SK-N-SH (cell line): Measurements from ENCODE around the gene NR5A1. TPM values are rescaled to one million over a fixed set of nuclear protein-coding genes. Genes with fewer than 3 reads are reported as not detected.

Source experiments
- CTCF ChIA-PET: fragments of 300-600, 350-600 bp; formaldehyde crosslinking; extraction: SDS; loops from one replicate; lab custom pipeline; 2021; lab: Yijun Ruan, JAX
- POLR2A ChIA-PET: fragments of 350-600 bp; sonication (Branson Sonifier 250); formaldehyde crosslinking; extraction: SDS; loops from one replicate; lab custom pipeline; 2020; ENCODE audit warnings: antibody characterized with exemption, inconsistent platforms; lab: Yijun Ruan, JAX
- DNase-seq: peaks from one replicate; pipeline ENCODE4 v3.0.0; 2012
- H2AFZ ChIP-seq: fragments of 200-600 bp; sonication (generic); 2 replicates; pipeline ENCODE4 v1.8.1; 2016; ENCODE audit warnings: antibody characterized with exemption, mild to moderate bottlenecking, low read depth
- H3F3A ChIP-seq: fragments of 200-600 bp; sonication (generic); replicated peaks from 2 replicates; pipeline ENCODE3; 2016; ENCODE audit warnings: antibody characterized with exemption, mild to moderate bottlenecking; ENCODE audit not compliant: insufficient read depth
- H3K27ac ChIP-seq, 2 experiments: fragments of 200-500 bp in 1 of 2; fragments of 200-600 bp in 1 of 2; sonication (Bioruptor generic) in 1 of 2; sonication (generic), shearing (Covaris generic) in 1 of 2; 2 replicates each; pipeline versions ENCODE4 v1.5.1 to v1.6.1; 2014 to 2016; ENCODE audit warnings: low read depth in 2 of 2, inconsistent platforms in 1 of 2, low read length in 1 of 2, mild to moderate bottlenecking in 1 of 2, mixed read lengths in 1 of 2
- H3K27me3 ChIP-seq: fragments of 200-600 bp; sonication (generic), shearing (Covaris generic); 2 replicates; pipeline ENCODE4 v1.6.1; 2016; ENCODE audit warnings: mixed run types; ENCODE audit not compliant: insufficient read depth
- H3K36me3 ChIP-seq, 2 experiments: fragments of 200-500 bp in 1 of 2; fragments of 200-600 bp in 1 of 2; sonication (Bioruptor generic) in 1 of 2; sonication (generic) in 1 of 2; replicated peaks in 1 of 2; 2 replicates each; pipeline versions ENCODE3 to v1.5.1; 2014 to 2016; ENCODE audit warnings: low read length in 1 of 2, mild to moderate bottlenecking in 1 of 2; ENCODE audit not compliant: insufficient read depth in 2 of 2, control insufficient read depth in 1 of 2
- H3K4me1 ChIP-seq, 2 experiments: fragments of 200-500 bp in 1 of 2; fragments of 200-600 bp in 1 of 2; sonication (Bioruptor generic) in 1 of 2; sonication (generic), shearing (Covaris generic) in 1 of 2; 2 replicates each; pipeline versions ENCODE4 v1.5.1 to v1.6.1; 2014 to 2016; ENCODE audit warnings: low read depth in 1 of 2, low read length in 1 of 2, mixed run types in 1 of 2; ENCODE audit not compliant: insufficient read depth in 2 of 2, control insufficient read depth in 1 of 2
- H3K4me2 ChIP-seq: fragments of 200-600 bp; sonication (generic), shearing (Covaris generic); 2 replicates; pipeline ENCODE4 v1.6.1; 2017; ENCODE audit warnings: mixed run types
- H3K4me3 ChIP-seq, 2 experiments: fragments of 200-500 bp in 1 of 2; fragments of 200-600 bp in 1 of 2; sonication (Bioruptor generic) in 1 of 2; sonication (generic), shearing (Covaris generic) in 1 of 2; 2 replicates each; pipeline versions ENCODE4 v1.5.1 to v1.8.1; 2014 to 2016; ENCODE audit warnings: low read depth in 2 of 2, inconsistent platforms in 1 of 2, low read length in 1 of 2, mild to moderate bottlenecking in 1 of 2, mixed read lengths in 1 of 2, moderate library complexity in 1 of 2
- H3K79me2 ChIP-seq: fragments of 200-600 bp; sonication (generic); 2 replicates; pipeline ENCODE4 v1.8.1; 2017; ENCODE audit warnings: mild to moderate bottlenecking; ENCODE audit not compliant: insufficient read depth
- H3K9ac ChIP-seq: fragments of 200-600 bp; sonication (generic); 2 replicates; pipeline ENCODE4 v1.6.1; 2017; ENCODE audit warnings: mixed run types
- H3K9me2 ChIP-seq: fragments of 200-600 bp; sonication (generic); 2 replicates; pipeline ENCODE4 v1.6.1; 2017; ENCODE audit warnings: mixed run types
- H3K9me3 ChIP-seq: fragments of 200-600 bp; sonication (generic); 2 replicates; pipeline ENCODE4 v1.6.1; 2017; ENCODE audit warnings: mixed run types, mild to moderate bottlenecking, moderate library complexity
- H4K20me1 ChIP-seq: fragments of 200-600 bp; sonication (generic); 2 replicates; pipeline ENCODE4 v1.6.1; 2017; ENCODE audit warnings: mild to moderate bottlenecking, mixed run types; ENCODE audit not compliant: insufficient read depth
- CHD2 ChIP-seq: fragments of 150-350 bp; IDR thresholded peaks from 2 replicates; pipeline ENCODE4 v1.6.1; 2018; ENCODE audit warnings: low read length; ENCODE audit not compliant: partially characterized antibody
- EZH2phosphoT487 ChIP-seq: fragments of 200-600 bp; sonication (generic); IDR thresholded peaks from 2 replicates; pipeline ENCODE4 v1.6.1; 2017; ENCODE audit warnings: low read depth, mixed run types, mild to moderate bottlenecking, antibody characterized with exemption, moderate library complexity, borderline replicate concordance
- FOSL2 ChIP-seq: IDR thresholded peaks from 2 replicates; pipeline ENCODE4 v1.4.0; 2012; ENCODE audit warnings: low read depth, mild to moderate bottlenecking, moderate library complexity, borderline replicate concordance
- GATA2 ChIP-seq: sonication (generic); formaldehyde crosslinking; IDR thresholded peaks from 2 replicates; pipeline ENCODE4 v1.5.0; 2020; ENCODE audit warnings: mild to moderate bottlenecking, missing genetic modification reagents
- MEF2A ChIP-seq: IDR thresholded peaks from 2 replicates; pipeline ENCODE4 v1.4.0; 2012; ENCODE audit warnings: low read depth, borderline replicate concordance
- MXI1 ChIP-seq: IDR thresholded peaks from 2 replicates; pipeline ENCODE4 v1.6.1; 2012; ENCODE audit warnings: mild to moderate bottlenecking, low read depth, low read length, improper control_type of control experiment
- NFIC ChIP-seq: IDR thresholded peaks from 2 replicates; pipeline ENCODE4 v1.4.0; 2012; ENCODE audit warnings: borderline replicate concordance
- RCOR1 ChIP-seq: fragments of 150-350 bp; IDR thresholded peaks from 2 replicates; pipeline ENCODE4 v1.6.1; 2017; ENCODE audit warnings: antibody characterized with exemption, low read length
- REST ChIP-seq: IDR thresholded peaks from 2 replicates; pipeline ENCODE4 v1.6.1; 2012; ENCODE audit warnings: mild to moderate bottlenecking, low read depth, low read length, moderate library complexity
- RFX5 ChIP-seq: IDR thresholded peaks from 2 replicates; pipeline ENCODE4 v1.6.1; 2012; ENCODE audit warnings: mild to moderate bottlenecking, improper control_type of control experiment, low read length
- SMC3 ChIP-seq: IDR thresholded peaks from 2 replicates; pipeline ENCODE4 v1.6.1; 2012; ENCODE audit warnings: low read depth, low read length, improper control_type of control experiment
- TCF12 ChIP-seq: IDR thresholded peaks from 2 replicates; pipeline ENCODE4 v1.4.0; 2012
- TEAD4 ChIP-seq: IDR thresholded peaks from 2 replicates; pipeline ENCODE4 v1.4.0; 2012; ENCODE audit warnings: mild to moderate bottlenecking, borderline replicate concordance; ENCODE audit not compliant: insufficient read depth
- YY1 ChIP-seq: IDR thresholded peaks from 2 replicates; pipeline ENCODE4 v1.4.0; 2012; ENCODE audit warnings: low read depth, mild to moderate bottlenecking
- WGBS: methylation state at CpG from one replicate; pipeline ENCODE4 v1.1.6; 2017; ENCODE audit warnings: low lambda C conversion rate; 5-methylcytosine and 5-hydroxymethylcytosine counted together
- polyA plus RNA-seq, 3 experiments: library from polyadenylated mRNA; depleted of rRNA; stranded (reverse); fragments of >200 nt; gene quantifications; 2 replicates each; pipeline ENCODE4 v1.2.3, GENCODE V29; 2012
- TF ChIP-seq, protein P1 (sequence below): IDR thresholded peaks from 2 replicates; pipeline ENCODE4; 2012
- TF ChIP-seq, protein P2 (sequence below): fragments of 200-600 bp; sonication (generic); IDR thresholded peaks from 2 replicates; pipeline ENCODE4 v1.6.1; 2017; ENCODE audit warnings: antibody characterized with exemption, mild to moderate bottlenecking, moderate library complexity
- TF ChIP-seq, protein P3 (sequence below): IDR thresholded peaks from 2 replicates; pipeline ENCODE4 v1.4.0; 2012; ENCODE audit warnings: low read depth, borderline replicate concordance
- TF ChIP-seq, protein P4 (sequence below): IDR thresholded peaks from 2 replicates; pipeline ENCODE4 v1.4.0; 2012; ENCODE audit warnings: low read depth, borderline replicate concordance

Gene NR5A1
- polyA plus RNA-seq, 1 of the 3 experiments (the other 2 are of a cell fraction), result not detected

- ChIA-PET CTCF (interaction anchor here (0.9 to 1.2 kb wide), 2 partner anchors 21 to 53 kb away, joined by 3 to 5 read pairs; no protein-coding TSS in a partner anchor), POLR2A (no interaction called here)
- Histone ChIP-seq H3K27ac (no peak overlapping the region), H3K79me2 (no peaks in the 10 kb centered on the region), H3K9me2 (no peaks in the 10 kb centered on the region), H2AFZ (no peak overlapping the region), H3K4me1 (peaks cover 0 to 6% of the 10 kb centered on the region in 2 experiments; a peak in 1 of 4 replicates), H3K4me3 (no peak overlapping the region), H3K27me3 (no peaks in the 10 kb centered on the region; the same call in 1 of the 2 replicates), H3F3A (no peaks in the 10 kb centered on the region), H3K36me3 (no peaks in the 10 kb centered on the region), H4K20me1 (no peaks in the 10 kb centered on the region), H3K9me3 (no peaks in the 10 kb centered on the region), H3K4me2 (no peak overlapping the region), H3K9ac (no peak overlapping the region)
- TF ChIP-seq FOSL2, result no peak
- TF ChIP-seq, protein P1, sequence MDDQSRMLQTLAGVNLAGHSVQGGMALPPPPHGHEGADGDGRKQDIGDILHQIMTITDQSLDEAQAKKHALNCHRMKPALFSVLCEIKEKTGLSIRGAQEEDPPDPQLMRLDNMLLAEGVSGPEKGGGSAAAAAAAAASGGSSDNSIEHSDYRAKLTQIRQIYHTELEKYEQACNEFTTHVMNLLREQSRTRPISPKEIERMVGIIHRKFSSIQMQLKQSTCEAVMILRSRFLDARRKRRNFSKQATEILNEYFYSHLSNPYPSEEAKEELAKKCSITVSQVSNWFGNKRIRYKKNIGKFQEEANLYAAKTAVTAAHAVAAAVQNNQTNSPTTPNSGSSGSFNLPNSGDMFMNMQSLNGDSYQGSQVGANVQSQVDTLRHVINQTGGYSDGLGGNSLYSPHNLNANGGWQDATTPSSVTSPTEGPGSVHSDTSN, result no peak
- TF ChIP-seq, protein P2, sequence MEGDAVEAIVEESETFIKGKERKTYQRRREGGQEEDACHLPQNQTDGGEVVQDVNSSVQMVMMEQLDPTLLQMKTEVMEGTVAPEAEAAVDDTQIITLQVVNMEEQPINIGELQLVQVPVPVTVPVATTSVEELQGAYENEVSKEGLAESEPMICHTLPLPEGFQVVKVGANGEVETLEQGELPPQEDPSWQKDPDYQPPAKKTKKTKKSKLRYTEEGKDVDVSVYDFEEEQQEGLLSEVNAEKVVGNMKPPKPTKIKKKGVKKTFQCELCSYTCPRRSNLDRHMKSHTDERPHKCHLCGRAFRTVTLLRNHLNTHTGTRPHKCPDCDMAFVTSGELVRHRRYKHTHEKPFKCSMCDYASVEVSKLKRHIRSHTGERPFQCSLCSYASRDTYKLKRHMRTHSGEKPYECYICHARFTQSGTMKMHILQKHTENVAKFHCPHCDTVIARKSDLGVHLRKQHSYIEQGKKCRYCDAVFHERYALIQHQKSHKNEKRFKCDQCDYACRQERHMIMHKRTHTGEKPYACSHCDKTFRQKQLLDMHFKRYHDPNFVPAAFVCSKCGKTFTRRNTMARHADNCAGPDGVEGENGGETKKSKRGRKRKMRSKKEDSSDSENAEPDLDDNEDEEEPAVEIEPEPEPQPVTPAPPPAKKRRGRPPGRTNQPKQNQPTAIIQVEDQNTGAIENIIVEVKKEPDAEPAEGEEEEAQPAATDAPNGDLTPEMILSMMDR, result no peak
- no peak for TF ChIP-seq REST
- no peak for TF ChIP-seq RCOR1
- TF ChIP-seq MEF2A, result no peak
- TF ChIP-seq MXI1, result no peak
- no peak for TF ChIP-seq RFX5
- no peak for TF ChIP-seq YY1
- TF ChIP-seq, protein P3, sequence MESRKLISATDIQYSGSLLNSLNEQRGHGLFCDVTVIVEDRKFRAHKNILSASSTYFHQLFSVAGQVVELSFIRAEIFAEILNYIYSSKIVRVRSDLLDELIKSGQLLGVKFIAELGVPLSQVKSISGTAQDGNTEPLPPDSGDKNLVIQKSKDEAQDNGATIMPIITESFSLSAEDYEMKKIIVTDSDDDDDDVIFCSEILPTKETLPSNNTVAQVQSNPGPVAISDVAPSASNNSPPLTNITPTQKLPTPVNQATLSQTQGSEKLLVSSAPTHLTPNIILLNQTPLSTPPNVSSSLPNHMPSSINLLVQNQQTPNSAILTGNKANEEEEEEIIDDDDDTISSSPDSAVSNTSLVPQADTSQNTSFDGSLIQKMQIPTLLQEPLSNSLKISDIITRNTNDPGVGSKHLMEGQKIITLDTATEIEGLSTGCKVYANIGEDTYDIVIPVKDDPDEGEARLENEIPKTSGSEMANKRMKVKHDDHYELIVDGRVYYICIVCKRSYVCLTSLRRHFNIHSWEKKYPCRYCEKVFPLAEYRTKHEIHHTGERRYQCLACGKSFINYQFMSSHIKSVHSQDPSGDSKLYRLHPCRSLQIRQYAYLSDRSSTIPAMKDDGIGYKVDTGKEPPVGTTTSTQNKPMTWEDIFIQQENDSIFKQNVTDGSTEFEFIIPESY, result no peak
- no peak for TF ChIP-seq SMC3
- TF ChIP-seq CHD2, result no peak
- no peak for TF ChIP-seq EZH2phosphoT487
- TF ChIP-seq, protein P4, sequence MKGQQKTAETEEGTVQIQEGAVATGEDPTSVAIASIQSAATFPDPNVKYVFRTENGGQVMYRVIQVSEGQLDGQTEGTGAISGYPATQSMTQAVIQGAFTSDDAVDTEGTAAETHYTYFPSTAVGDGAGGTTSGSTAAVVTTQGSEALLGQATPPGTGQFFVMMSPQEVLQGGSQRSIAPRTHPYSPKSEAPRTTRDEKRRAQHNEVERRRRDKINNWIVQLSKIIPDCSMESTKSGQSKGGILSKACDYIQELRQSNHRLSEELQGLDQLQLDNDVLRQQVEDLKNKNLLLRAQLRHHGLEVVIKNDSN, result no peak
- TF ChIP-seq NFIC, result no peak
- no peak for TF ChIP-seq GATA2 (CRISPR knock-in tag)
- no peak for TF ChIP-seq TCF12
- TF ChIP-seq TEAD4, result no peak
- 60% methylated on average over 7 of the region's 7 CpGs for WGBS
- DNase-seq, result no peak
Measured at GRCh38 chr9:124472770-124473169, 34.4 kb downstream of the NR5A1 start.
